HCT116 (cell line): Measurements from ENCODE around the gene PDK4. TPM values are rescaled to one million over a fixed set of nuclear protein-coding genes. Genes with fewer than 3 reads are reported as not detected.

Source experiments
- ATAC-seq: fragments of 200-7000 bp; cut with Tn5 transposase; 2 replicates; pipeline ENCODE4 v1.9.1; 2020; ENCODE audit warnings: mild to moderate bottlenecking, moderate library complexity
- BruUV-seq: library from RNA; stranded (reverse); fragments of 400-500 nt; replicated peaks from 2 replicates; lab custom pipeline; 2021; lab: Mats Ljungman, UMichigan
- CTCF ChIA-PET: fragments of 300-600 bp; sonication (Branson Sonifier 250); formaldehyde crosslinking; loops from one replicate; lab custom pipeline; 2021; ENCODE audit warnings: antibody characterized with exemption; lab: Charles Lee
- POLR2A ChIA-PET: fragments of 300-600, 350-600 bp; sonication (Branson Sonifier 250); formaldehyde crosslinking; loops from one replicate; lab custom pipeline; 2021; ENCODE audit warnings: antibody characterized with exemption; lab: Charles Lee
- RAD21 ChIA-PET, 2 experiments: fragments of 300-600 bp; sonication (Branson Sonifier 250); formaldehyde crosslinking; loops; one replicate each; lab custom pipeline; 2023; ENCODE audit warnings: low total read pairs in 2 of 2; ENCODE audit not compliant: uncharacterized antibody in 2 of 2, unreplicated experiment in 2 of 2, low non-redundant PET in 1 of 2; lab: Charles Lee
- DNase-seq: peaks from one replicate; pipeline ENCODE4 v3.0.0-alpha.2; 2010; ENCODE audit warnings: low read depth, low spot score
- H2AFZ ChIP-seq: fragments of 200-600 bp; shearing (Covaris generic), sonication (generic); 2 replicates; pipeline ENCODE4 v1.6.1; 2017; ENCODE audit warnings: low read depth, mixed run types, mixed read lengths, antibody characterized with exemption, low read length; ENCODE audit not compliant: poor library complexity, severe bottlenecking
- H3K27ac ChIP-seq: 2 replicates; pipeline ENCODE4 v1.5.1; 2012; ENCODE audit warnings: low read depth, low read length
- H3K27me3 ChIP-seq: fragments of 200-600 bp; sonication (generic); 2 replicates; pipeline ENCODE4 v1.6.1; 2016; ENCODE audit warnings: mixed run types, low read length, mixed read lengths; ENCODE audit not compliant: insufficient read depth
- H3K36me3 ChIP-seq, 2 experiments: fragments of 200-500 bp in 1 of 2; fragments of 200-600 bp in 1 of 2; sonication (Bioruptor generic) in 1 of 2; sonication (generic) in 1 of 2; 2 replicates each; pipeline versions ENCODE4 v1.5.1 to v1.6.1; 2014 to 2016; ENCODE audit warnings: low read length in 2 of 2, inconsistent platforms in 1 of 2, mixed read lengths in 1 of 2, mixed run types in 1 of 2; ENCODE audit not compliant: insufficient read depth in 2 of 2, control insufficient read depth in 1 of 2
- H3K4me1 ChIP-seq, 2 experiments: fragments of 200-600 bp in 1 of 2; sonication (generic) in 1 of 2; 2 replicates each; pipeline versions ENCODE4 v1.5.1 to v1.6.1; 2012 to 2017; ENCODE audit warnings: low read length in 2 of 2, inconsistent platforms in 1 of 2, mild to moderate bottlenecking in 1 of 2, mixed read lengths in 1 of 2, mixed run types in 1 of 2, moderate library complexity in 1 of 2; ENCODE audit not compliant: insufficient read depth in 2 of 2, control insufficient read depth in 1 of 2
- H3K4me2 ChIP-seq: fragments of 200-600 bp; sonication (generic); 2 replicates; pipeline ENCODE4 v1.6.1; 2017; ENCODE audit warnings: mixed run types, low read length, mixed read lengths
- H3K4me3 ChIP-seq, 2 experiments: fragments of 200-600 bp in 1 of 2; sonication (generic) in 1 of 2; replicated peaks in 1 of 2; 2 replicates each; pipeline ENCODE4 v1.5.1; 2011 to 2016; ENCODE audit warnings: low read length in 2 of 2, control low read depth in 1 of 2, low read depth in 1 of 2, mild to moderate bottlenecking in 1 of 2, mixed read lengths in 1 of 2, mixed run types in 1 of 2
- H3K79me2 ChIP-seq: fragments of 200-600 bp; sonication (generic); 2 replicates; pipeline ENCODE4 v1.6.1; 2017; ENCODE audit warnings: mild to moderate bottlenecking, mixed run types, low read length, moderate library complexity, mixed read lengths; ENCODE audit not compliant: insufficient read depth
- H3K9ac ChIP-seq: fragments of 200-600 bp; sonication (generic); 2 replicates; pipeline ENCODE4 v1.6.1; 2016; ENCODE audit warnings: low read length, mixed read lengths
- H3K9me2 ChIP-seq: fragments of 200-600 bp; sonication (generic), shearing (Covaris generic); 2 replicates; pipeline ENCODE4 v1.6.1; 2017; ENCODE audit warnings: mixed run types, mild to moderate bottlenecking, moderate library complexity; ENCODE audit not compliant: insufficient read depth
- H3K9me3 ChIP-seq, 2 experiments: fragments of 200-500 bp in 1 of 2; fragments of 200-600 bp in 1 of 2; sonication (Bioruptor generic) in 1 of 2; sonication (generic) in 1 of 2; 2 replicates each; pipeline ENCODE4 v1.6.1; 2014 to 2017; ENCODE audit warnings: low read length in 2 of 2, mixed read lengths in 2 of 2, inconsistent platforms in 1 of 2, low read depth in 1 of 2, mild to moderate bottlenecking in 1 of 2, mixed run types in 1 of 2, moderate library complexity in 1 of 2; ENCODE audit not compliant: control insufficient read depth in 1 of 2, insufficient read depth in 1 of 2
- H4K20me1 ChIP-seq: fragments of 200-600 bp; sonication (generic), shearing (Covaris generic); 2 replicates; pipeline ENCODE4 v1.6.1; 2017; ENCODE audit warnings: mixed run types, mild to moderate bottlenecking, moderate library complexity; ENCODE audit not compliant: insufficient read depth
- CEBPB ChIP-seq: IDR thresholded peaks from 2 replicates; pipeline ENCODE4 v1.6.1; 2012; ENCODE audit warnings: low read depth
- EZH2 ChIP-seq: fragments of 200-600 bp; sonication (generic); IDR thresholded peaks from 2 replicates; pipeline ENCODE4 v1.6.1; 2017; ENCODE audit warnings: antibody characterized with exemption, mixed run types
- ZNF274 ChIP-seq: fragments of 200-500 bp; sonication (Bioruptor generic); IDR thresholded peaks from 2 replicates; pipeline ENCODE4 v1.6.1; 2014; ENCODE audit warnings: mild to moderate bottlenecking, low read depth, low read length, inconsistent platforms
- intact Hi-C: fragments of 100-400 bp; cut with micrococcal nuclease; formaldehyde crosslinking; loops from 2 replicates; pipeline ENCODE4 v1.10.0; 2022
- total RNA-seq: library from RNA; stranded (reverse); gene quantifications from one replicate; pipeline ENCODE4 v1.2.1, GENCODE V29; 2021; ENCODE audit not compliant: unreplicated experiment
- TF ChIP-seq, protein P1 (sequence below): IDR thresholded peaks from 2 replicates; pipeline ENCODE4 v1.6.1; 2011; ENCODE audit warnings: mild to moderate bottlenecking, low read length, moderate library complexity; ENCODE audit not compliant: insufficient replicate concordance; ENCODE audit errors: extremely low read depth
- TF ChIP-seq, protein P2 (sequence below), 3 experiments: fragments of 200-600 bp in 1 of 3; sonication (generic) in 1 of 3; IDR thresholded peaks in 2 of 3; conservative IDR thresholded peaks in 1 of 3; 2 replicates each; pipeline ENCODE4 v1.5.1; 2012 to 2017; ENCODE audit warnings: low read depth in 2 of 3, low read length in 2 of 3, antibody characterized with exemption in 1 of 3, borderline replicate concordance in 1 of 3, control low read depth in 1 of 3, mild to moderate bottlenecking in 1 of 3, mixed read lengths in 1 of 3, mixed run types in 1 of 3, moderate library complexity in 1 of 3; ENCODE audit not compliant: insufficient read depth in 1 of 3

The PDK4 gene
- total RNA-seq, 1 experiment from 2014 or later: 2.1 TPM

DNA sequence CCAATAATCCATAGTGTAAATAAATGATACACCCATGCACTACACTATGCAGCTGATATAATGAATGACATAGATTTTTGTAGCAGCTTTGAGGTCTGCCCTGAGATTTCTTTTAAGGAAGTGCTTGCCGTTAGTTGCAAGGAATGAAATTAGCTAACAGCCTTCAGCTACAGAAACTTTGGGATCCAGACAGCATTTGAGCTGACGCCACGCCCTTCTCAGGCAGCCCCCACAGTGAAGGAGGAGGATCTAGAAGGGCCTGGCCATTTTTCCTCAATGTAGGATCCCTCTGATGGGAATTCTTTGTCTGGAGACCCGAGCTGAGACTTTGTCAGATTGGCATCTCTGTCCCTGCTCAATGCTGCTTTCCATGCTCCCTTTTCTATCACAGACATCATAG lies 6.1 kb upstream of the PDK4 start:
- RAD21 ChIA-PET: no interaction called here
- Histone ChIP-seq H2AFZ (no peak overlapping the region), H3K9ac (no peak overlapping the region), H3K9me3 (no peaks in the 10 kb centered on the region), H3K4me3 (no peak overlapping the region), H3K9me2 (no peaks in the 10 kb centered on the region), H3K79me2 (no peaks in the 10 kb centered on the region), H3K4me2 (no peak overlapping the region), H4K20me1 (no peaks in the 10 kb centered on the region)
- DNase-seq (no peak), ATAC-seq (no peak)
- no TSS peak for BruUV-seq
- CTCF ChIA-PET: no interaction called here
- intact Hi-C loops: no loop called here
- TF ChIP-seq EZH2 (no peak), ZNF274 (no peak), CEBPB (no peak)
- TF ChIP-seq, protein P1, sequence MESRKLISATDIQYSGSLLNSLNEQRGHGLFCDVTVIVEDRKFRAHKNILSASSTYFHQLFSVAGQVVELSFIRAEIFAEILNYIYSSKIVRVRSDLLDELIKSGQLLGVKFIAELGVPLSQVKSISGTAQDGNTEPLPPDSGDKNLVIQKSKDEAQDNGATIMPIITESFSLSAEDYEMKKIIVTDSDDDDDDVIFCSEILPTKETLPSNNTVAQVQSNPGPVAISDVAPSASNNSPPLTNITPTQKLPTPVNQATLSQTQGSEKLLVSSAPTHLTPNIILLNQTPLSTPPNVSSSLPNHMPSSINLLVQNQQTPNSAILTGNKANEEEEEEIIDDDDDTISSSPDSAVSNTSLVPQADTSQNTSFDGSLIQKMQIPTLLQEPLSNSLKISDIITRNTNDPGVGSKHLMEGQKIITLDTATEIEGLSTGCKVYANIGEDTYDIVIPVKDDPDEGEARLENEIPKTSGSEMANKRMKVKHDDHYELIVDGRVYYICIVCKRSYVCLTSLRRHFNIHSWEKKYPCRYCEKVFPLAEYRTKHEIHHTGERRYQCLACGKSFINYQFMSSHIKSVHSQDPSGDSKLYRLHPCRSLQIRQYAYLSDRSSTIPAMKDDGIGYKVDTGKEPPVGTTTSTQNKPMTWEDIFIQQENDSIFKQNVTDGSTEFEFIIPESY: no peak
- TF ChIP-seq, protein P2, sequence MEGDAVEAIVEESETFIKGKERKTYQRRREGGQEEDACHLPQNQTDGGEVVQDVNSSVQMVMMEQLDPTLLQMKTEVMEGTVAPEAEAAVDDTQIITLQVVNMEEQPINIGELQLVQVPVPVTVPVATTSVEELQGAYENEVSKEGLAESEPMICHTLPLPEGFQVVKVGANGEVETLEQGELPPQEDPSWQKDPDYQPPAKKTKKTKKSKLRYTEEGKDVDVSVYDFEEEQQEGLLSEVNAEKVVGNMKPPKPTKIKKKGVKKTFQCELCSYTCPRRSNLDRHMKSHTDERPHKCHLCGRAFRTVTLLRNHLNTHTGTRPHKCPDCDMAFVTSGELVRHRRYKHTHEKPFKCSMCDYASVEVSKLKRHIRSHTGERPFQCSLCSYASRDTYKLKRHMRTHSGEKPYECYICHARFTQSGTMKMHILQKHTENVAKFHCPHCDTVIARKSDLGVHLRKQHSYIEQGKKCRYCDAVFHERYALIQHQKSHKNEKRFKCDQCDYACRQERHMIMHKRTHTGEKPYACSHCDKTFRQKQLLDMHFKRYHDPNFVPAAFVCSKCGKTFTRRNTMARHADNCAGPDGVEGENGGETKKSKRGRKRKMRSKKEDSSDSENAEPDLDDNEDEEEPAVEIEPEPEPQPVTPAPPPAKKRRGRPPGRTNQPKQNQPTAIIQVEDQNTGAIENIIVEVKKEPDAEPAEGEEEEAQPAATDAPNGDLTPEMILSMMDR (IDR thresholded peaks at IDR 0.05 in 2 of 3, conservative IDR thresholded peaks at IDR 0.05 in 1 of 3; ENCODE audit: borderline replicate concordance in 1 of 3, insufficient read depth in 1 of 3, low read depth in 2 of 3, low read length in 2 of 3): no peak
- TF ChIP-seq, all 23 proteins: peak for 0
- no peaks in the 10 kb centered on the region for H3K36me3 ChIP-seq
- no peaks in the 10 kb centered on the region; a peak in 1 of 4 replicates for H3K4me1 ChIP-seq
- POLR2A ChIA-PET: no interaction called here
- H3K27ac ChIP-seq: no peak overlapping the region
- no peaks in the 10 kb centered on the region for H3K27me3 ChIP-seq
